AML-193 (cell line): ENCODE data around the gene HSPA12B.

ENCODE experiments used
- DNase-seq, 2 experiments: peaks; one replicate each; lab custom pipeline; 2025; lab: John Stamatoyannopoulos, UW

HSPA12B gene

DNA sequence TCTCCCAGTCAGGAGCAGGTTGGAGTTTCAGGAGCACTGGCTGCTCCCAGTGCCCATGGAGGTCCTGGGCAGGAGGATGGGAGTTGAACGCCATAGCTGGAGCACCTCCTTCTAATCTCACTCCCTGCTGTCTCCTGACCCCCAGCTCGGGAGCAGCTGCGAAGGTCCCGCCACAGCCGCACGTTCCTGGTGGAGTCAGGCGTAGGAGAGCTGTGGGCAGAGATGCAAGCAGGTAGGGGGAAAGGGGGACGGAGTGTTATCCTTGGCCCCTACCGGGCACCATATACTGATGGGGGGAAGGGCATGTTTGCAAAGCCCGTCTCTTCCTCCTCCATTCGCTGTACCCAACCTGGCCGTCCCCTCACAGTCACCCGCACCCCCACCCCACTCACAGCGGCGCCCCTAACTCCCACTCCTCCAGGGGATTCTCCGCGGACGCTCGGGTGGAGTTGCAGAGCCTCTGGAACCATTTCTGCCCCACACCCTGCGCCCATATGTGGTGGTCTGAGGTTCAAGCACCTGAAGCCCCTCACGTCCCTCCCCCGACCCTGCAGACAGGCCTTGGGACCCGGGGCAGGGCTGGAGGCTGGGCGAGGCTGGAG is 16.7 kb downstream of the HSPA12B start:
- DNase-seq, result no peak

DNA sequence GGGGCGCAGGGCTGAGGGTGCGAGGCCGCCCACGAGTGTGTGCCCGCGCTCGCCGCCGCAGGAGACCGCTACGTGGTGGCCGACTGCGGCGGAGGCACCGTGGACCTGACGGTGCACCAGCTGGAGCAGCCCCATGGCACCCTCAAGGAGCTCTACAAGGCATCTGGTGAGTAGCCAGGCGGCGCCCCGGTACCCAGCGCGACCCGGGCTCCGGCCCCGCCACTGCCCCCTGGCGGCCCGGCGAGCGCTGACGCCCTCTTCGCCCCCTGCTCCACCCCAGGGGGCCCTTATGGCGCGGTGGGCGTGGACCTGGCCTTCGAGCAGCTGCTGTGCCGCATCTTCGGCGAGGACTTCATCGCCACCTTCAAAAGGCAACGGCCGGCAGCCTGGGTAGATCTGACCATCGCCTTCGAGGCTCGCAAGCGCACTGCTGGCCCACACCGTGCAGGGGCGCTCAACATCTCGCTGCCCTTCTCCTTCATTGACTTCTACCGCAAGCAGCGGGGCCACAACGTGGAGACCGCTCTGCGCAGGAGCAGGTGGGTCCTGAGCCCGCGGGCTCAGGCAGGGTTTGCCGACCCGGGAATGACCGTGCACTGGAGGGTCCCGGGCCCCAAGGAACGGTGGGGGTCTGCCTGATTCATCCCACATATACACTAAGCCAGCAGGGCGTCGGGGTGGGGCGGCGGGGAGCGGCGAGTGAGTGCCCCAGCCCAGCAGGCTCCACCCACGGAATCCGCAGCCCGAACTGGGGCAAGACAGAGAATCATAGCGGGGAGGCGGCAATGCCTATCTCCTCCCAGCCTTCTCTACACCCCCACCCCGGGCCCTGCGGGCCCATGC is 17.4 kb downstream of the HSPA12B start:
- no peak for DNase-seq

DNA sequence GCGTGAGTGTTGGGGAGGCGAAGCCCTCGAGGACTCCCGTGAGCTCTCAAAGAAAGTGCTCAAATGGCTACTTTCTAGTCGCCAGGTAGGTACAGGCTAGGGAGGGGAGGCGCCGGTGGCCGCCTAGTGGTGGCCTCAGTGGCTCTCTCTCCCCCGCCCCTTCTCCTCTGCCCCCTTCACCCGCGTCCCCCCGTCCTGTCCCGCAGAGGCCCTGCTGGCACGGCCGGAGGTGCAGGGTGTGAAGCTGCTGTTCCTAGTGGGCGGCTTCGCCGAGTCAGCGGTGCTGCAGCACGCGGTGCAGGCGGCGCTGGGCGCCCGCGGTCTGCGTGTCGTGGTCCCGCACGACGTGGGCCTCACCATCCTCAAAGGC is 18.8 kb downstream of the HSPA12B start:
- no peak for DNase-seq

DNA sequence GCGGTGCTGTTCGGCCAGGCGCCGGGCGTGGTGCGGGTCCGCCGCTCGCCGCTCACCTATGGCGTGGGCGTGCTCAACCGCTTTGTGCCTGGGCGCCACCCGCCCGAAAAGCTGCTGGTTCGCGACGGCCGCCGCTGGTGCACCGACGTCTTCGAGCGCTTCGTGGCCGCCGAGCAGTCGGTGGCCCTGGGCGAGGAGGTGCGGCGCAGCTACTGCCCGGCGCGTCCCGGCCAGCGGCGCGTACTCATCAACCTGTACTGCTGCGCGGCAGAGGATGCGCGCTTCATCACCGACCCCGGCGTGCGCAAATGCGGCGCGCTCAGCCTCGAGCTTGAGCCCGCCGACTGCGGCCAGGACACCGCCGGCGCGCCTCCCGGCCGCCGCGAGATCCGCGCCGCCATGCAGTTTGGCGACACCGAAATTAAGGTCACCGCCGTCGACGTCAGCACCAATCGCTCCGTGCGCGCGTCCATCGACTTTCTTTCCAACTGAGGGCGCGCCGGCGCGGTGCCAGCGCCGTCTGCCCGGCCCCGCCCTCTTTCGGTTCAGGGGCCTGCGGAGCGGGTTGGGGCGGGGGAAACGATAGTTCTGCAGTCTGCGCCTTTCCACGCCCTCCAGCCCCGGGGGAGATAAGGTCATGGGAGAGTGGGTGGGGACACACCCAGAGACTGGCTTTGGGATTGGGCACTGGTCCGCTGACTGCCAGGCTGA is 19.3 kb downstream of the HSPA12B start:
- DNase-seq, result no peak

DNA sequence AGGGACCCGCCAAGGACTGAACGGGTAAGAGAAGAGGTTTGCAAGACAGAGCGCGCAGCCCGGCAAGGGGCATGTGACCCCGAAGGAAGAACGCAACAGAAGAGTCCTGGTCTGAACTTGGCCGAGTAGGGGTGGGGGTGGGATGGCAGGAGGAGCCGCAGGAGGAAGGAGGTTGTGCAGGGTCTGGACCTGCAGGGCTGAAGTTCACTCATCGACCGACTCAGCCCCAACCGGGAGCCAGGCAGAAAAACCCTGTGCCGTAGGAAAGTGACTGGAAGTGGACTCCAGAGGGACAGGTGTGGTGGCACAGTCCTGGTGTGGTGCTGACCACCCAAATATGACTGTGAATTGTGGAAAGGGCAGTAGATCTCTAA is 19.9 kb downstream of the HSPA12B start:
- DNase-seq, result no peak

GRCh38 chr20:3753098-3753497 is 20.6 kb downstream of the HSPA12B start:
- DNase-seq, result peak; percentile 43 to 77

GRCh38 chr20:3753501-3754275 is 21.2 kb downstream of the HSPA12B start:
- DNase-seq, result no peak

DNA sequence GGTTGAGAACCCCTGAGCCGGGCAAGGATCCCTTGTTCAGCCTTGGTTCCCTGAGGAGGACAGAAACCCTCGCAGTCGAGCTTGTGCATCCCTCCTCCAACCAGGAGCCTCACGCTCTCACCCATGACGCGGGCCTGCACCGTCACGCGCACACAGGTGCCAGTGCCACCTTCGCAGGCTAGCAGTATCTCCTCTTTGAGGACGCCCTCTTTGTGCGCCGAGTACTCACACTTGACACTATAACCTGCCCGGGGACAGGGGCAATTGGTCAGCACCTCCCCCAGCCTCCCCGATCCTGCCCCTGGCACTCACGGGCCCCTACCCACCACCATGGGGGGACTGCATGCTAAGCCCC is 21.8 kb downstream of the HSPA12B start:
- no peak for DNase-seq

DNA sequence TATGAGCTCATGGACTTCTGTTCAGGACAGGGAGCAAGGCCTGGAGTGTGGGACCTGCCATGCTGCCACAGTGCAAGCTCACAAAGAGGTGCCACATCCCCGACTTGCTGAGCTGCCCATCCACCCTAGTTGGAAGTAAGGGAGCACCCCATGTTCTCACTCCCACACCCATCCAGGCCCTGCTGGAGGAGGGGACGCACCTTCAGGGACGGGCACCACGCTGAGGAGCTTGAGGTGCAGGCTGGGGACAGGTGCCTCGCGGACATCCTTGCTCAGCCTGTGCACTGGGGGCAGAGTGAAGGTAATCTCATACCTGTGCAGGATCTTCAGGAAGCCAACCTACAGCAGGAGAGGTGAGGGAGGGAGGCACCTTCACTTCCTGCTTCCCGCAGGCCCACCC is 22.8 kb downstream of the HSPA12B start:
- no peak for DNase-seq

GRCh38 chr20:3755814-3756480 is 23.5 kb downstream of the HSPA12B start:
- no peak for DNase-seq

DNA sequence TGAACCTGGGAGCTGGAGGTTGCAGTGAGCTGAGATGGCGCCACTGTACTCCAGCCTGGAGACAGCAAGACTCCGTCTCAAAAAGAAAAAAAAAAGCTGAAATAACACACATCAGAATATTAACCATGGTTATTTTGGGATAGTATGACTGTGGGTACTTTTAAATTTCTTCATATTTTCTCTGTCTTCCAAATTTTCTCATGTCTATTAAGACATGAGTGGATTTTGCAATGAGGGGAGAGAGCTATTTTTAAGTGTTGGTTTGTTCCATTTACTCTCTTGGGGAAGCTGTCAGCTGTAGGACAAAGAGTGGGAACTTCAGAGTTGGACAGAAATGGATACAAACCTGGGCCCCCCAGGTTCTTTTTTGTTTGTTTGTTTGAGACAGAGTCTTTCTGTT is 24.8 kb downstream of the HSPA12B start:
- no peak for DNase-seq

DNA sequence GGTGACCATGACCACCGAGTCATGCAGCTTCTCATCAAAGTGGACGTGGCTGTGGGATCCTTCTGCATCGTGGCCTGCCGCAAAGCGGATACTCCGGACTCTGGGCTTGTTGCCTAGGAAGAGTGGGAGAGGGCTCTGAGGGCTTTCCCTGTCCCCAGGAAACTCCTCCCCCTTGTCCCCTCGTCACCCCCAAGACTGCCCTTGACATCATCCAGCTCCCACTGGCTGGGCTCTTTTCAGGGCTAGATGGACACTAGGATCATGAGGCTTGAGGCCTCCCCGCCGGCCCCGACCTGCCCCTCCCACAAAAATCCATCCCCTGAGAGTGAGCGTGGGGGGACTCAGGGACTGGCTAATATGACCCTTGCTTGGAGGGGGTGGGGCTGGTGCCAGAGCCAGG is 26.1 kb downstream of the HSPA12B start:
- DNase-seq, result no peak

- DNase-seq, result no peak
Observed at GRCh38 chr20:3759316-3759823, 26.9 kb downstream of the HSPA12B start.

DNA sequence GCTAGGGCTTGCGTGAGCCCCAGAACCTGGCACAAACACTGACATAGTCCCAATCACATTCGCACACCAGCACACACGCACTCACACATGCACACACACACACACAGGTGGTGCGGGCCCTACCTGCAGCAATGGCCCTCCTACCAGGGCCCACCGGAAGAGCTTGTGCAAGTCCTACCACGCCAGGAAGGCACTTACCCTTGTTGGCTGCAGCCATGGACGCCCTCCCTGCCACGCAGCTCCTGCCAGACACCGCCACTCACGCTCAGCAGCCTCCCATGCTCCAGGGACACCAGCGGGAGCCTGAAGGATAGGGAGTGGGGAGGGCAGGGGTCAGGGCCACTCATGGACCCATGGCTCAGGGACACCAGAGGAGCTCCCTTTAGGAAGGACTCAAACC is 27.4 kb downstream of the HSPA12B start:
- DNase-seq, result no peak

DNA sequence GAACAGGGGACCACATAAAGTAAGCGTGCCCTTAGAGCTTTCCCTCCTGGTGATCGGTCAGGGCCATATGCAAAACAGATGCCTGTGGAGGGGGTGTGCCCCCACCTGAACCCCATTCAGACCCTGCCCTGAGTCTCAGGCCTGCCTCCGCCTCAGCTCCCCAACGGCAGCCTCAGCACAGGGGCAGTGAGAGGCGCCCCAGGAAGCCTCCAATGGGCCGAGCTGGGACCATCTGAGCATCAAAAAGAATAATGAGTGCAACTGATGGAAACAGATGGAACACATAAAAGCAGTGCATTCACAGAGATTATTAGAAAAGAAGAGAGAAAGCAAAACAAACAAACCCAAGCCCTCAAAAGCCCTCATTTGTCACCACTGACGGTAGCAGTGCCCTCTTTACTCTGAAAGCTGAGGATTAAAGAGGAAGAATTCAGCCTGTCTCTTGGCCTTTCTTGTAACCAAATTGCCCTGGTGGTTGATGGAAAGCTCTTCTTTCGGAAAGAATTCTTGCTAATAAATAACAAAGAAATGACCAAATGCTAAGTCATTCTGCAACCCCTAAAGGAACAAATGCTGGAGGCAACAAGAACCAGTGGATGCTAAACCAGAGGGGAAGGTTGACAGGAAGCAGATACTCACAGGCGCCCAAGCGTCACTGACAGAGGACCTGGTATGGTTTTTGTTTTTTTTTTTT is 28.3 kb downstream of the HSPA12B start:
- no peak for DNase-seq

- DNase-seq, result peak; percentile 35 to 42
Observed at GRCh38 chr20:3763671-3764601, 31.5 kb downstream of the HSPA12B start.

DNA sequence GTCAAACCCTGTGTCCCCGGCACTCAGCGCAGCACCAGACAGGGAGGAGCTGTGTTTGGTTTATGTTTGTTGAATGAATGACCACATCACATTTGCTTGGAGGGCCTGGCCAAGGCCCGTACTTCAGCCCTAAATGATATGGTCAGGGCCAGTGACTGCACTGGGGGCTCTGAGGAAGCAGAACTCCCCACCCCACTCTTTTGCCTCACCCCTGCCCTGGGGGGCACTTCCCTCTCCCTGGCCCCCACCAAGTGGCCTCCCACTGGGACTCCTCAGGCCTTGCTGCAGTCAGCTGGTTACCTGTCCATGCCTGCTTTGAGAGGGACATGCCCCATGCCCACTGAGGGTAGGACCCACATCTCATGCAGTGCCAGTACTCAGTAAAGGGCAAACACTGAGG is 32.2 kb downstream of the HSPA12B start:
- DNase-seq, result no peak

- DNase-seq, result no peak
Observed at GRCh38 chr20:3765171-3765882, 32.8 kb downstream of the HSPA12B start.

DNA sequence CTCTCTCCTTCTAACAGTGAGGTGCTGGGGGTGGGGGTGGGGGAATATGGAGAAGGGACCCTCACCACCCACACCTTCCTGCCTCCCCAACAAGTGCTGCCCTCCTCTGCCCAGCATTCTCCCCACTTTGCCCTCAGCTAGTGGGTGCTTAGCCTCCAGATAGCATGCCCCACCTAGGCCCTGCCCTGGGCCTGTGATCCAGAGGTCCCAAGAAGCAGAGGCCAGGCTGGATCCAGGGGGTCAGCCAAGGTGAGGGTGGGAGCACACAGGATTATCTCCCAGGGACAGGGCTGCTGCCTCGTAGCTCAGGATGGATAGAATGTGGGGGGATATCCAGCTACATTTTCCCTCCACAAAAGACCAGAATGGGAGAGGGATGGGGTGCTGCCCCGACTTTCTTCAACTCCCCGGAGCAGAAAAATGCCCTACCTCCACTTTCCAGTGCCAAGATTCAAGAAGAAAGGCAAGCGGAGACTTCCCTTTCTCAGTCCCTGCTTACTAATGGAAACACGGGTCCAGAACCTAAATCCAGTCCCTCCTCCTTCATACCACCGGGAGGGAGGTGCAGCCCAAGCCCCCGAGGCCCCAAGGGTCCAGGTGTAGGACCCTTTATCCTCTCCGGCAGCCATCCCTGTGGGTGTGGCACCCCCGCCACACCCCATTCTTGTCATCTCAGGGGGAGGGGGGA is 34.1 kb downstream of the HSPA12B start:
- DNase-seq, result no peak
